Amygdala (tissue), 56 donors: Measurements from ENCODE around the gene MFAP2.
A peak's percentile ranks its signal among the peaks of the same experiment; 100 is the strongest.

Source experiments
- DNase-seq, 56 donors: peaks; one replicate each; lab custom pipeline; 2025; lab: John Stamatoyannopoulos, UW

The MFAP2 gene

GRCh38 chr1:16980473-16981268 lies at the start of gene MFAP2:
Gene MFAP2, minus strand, starts transcription at chr1:16980620. Its CDS starts 2,347 bp downstream, at chr1:16978273.
- DNase-seq = no peak

DNA sequence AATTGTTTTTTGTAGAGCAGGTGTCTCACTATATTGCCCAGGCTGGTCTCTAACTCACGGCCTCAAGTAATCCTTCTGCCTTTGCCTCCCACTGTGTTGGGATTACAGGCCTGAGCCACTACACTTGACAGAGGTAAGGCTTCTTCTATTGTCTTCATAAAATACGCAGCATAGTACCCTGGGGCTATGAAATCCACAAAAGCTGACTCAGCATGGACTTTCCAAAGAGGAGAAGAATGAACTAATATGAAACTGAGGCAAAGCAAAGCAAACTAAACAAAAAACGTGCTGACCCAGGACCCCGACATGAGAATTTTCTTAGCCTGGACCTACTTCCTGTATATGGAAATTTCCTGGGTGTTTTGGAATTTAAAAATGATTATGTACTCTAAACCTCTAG lies 49.8 kb upstream of the MFAP2 start:
- no peak for DNase-seq

DNA sequence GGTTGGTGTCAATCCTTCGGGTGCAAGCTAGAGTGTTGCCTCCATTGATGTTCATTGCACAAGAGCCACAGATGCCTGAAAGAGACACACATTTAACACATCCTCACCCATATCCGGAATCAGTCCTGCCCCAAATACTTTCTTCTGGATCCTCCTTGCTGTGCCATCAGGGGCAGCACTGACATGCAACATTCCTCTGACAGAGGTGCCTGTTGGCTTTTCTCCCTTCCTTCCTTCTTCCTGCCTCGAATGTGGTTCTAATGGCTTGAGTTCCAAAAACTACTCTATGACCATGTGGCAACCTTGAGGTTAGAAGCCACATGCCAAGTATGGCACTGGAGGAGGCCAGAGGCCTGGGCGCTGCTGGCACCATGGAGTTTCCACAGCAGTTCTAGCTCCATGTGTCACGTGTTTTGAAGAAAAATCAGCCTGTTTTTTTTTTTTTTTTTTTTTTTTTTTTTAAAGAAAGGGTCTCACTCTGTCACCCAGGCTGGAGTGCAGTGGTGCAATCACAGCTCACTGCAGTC lies 48.3 kb upstream of the MFAP2 start:
- no peak for DNase-seq

- DNase-seq = no peak
These were observed 47.5 kb upstream of the MFAP2 start for GRCh38 chr1:17027900-17028299.

DNA sequence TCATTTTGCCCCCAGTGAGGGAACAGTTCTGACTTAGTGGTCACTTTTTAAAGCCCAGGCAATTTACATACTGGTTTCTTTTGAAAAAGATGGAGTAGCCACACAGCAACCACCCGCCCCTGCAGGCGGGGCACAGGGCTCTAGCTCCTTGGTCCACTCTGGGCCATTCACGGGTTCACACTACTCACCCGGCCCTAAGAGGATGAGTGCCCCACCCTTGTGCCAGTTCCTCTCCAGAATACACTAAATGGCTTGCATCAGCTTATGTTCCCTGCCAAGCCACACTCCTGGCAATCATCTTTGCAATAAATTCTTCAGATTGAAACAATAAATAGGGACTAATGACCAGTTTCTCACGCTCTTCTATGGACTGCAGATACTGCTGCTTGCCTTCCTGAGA lies 47.0 kb upstream of the MFAP2 start:
- DNase-seq = no peak

DNA sequence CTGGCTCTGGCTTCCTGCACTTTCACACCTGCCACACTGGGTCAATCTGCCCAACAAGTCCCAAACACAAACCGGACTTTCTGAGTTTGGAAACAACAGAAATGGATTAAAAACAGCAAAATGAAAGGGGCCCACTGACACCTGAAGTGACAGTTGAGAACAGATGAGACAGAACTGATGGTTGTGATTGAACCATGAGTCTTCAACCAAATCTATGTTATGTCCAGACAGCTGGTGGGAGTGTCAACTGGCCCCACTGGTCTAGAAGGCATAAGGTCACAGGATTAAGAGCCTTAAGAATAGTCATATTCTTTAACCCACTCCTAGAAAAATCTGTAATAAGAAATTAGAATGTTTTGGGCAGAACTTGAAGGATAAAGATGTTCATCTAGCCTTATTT lies 44.3 kb upstream of the MFAP2 start:
- no peak for DNase-seq

DNA sequence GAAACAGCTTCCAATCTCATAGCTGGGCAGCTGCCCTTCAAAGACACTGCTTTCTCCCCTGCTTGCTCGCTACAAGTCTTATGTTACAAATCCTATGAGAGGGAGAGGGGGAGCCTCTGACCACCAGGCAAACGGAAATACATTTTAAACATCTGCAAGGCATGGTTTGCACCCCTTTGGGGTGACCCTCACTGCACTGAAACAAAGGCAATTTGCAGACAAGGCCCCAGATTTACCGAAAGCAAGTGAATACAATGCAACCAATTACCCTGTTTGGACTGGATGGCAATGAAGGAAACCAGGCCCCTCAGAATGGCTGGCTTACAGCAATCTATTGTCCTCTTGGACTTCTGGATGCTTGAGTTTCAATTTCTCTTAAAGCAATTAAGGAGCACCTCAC lies 43.2 kb upstream of the MFAP2 start:
- DNase-seq = no peak

DNA sequence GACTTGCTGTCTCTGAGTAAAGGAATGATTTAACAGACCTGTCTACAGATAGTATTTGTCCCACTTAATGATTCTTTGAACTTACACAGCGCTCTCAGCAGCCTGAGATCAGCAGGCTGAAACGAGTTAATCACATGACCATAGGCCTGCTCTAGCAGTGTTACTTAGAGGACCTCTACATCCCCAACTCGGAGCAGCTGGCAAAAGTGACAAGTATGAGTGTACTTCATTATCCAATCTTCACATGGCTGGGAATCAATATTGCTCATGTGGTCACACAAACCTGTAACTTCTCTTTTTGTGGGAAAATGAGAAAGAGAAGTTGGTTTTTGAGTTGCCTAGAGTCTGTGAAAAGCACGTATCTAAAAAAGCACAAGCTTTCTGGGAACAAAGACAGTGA lies 42.7 kb upstream of the MFAP2 start:
- DNase-seq = no peak

DNA sequence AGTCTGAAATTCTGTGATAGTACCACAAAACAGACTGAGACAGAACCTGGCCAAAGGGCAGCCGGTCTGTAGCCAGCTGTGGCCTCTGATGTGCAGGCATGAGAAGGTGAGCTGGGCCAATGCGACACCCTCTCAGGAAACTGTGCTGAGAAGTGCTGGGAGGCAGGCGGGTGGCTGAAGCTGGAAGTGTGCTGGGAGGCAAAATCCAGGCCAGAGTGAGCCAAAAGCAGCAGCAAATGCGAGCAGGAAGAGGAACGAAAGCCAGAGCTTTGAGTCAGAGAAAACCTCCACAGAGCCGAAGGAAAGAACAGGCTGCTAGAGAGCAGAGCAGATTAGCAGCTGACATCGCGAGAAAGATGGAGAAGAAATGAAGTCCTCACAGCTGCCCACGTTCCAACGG lies 41.5 kb upstream of the MFAP2 start:
- DNase-seq = no peak

DNA sequence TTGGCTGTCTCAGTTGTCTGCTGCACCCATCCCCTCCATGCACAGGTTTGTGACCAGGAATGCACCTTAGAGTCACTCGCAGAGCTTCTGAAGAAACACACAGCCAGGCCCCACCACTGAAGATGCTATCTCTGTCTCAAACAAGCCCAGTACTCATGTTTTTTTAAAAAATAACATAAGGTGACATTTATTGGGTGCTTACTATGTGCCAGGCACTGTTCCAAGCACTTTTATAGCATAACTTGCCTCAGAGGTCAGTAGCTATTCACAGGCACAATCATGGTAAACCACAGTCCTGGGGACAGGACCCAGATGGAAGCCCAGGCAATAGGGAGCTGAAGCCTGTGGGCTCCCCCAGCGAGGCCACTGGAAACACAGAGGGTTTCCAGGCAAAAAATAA lies 40.1 kb upstream of the MFAP2 start:
- no peak for DNase-seq

GRCh38 chr1:17018849-17019248 lies 38.4 kb upstream of the MFAP2 start:
- DNase-seq = no peak

- no peak for DNase-seq
These were observed 37.0 kb upstream of the MFAP2 start for GRCh38 chr1:17017435-17017834.

- DNase-seq = no peak
These were observed 35.9 kb upstream of the MFAP2 start for GRCh38 chr1:17016317-17016661.

GRCh38 chr1:17014671-17015567 lies 34.5 kb upstream of the MFAP2 start:
- DNase-seq = no peak

DNA sequence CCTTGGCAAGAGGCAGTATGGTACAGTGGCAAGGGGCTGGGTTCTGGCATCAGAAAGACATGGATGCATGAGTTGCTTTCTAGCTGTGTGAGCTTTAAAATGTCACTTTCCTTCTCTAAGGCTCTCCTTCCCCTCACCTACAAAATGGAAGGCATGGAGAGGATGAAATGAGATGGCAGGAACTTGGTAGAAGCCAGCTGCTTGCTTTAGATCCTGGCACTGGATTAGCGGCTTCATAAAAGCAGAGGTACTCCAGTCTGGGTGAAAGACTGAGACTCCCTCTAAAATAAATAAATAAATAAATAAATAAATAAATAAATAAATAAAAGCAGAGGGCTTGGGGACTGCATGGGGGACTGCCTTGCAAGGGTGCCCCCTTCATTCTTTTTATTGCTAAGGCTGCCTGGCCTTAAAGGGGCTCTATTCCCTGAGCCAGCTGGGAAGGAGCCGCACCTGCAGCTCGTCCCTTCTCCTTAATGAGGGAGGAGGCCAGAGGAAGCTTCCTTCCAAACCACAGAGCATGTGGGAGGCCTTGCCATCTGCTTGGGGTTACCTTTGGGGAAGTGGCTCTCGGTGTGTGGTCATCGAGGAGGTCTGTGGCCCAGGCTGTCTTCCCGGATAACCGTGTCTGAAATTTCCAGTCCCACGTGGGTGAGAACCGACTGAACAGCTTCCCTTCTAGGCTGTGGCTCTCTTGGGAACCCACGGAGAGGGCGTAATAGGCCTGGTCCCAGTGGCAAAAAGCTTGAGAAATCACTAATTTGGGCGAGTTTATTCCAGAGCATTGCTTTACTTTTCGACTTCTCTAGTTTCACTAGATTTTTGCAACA lies 33.3 kb upstream of the MFAP2 start:
- peak in 2 of 56 donors; percentile 11 to 17 for DNase-seq

DNA sequence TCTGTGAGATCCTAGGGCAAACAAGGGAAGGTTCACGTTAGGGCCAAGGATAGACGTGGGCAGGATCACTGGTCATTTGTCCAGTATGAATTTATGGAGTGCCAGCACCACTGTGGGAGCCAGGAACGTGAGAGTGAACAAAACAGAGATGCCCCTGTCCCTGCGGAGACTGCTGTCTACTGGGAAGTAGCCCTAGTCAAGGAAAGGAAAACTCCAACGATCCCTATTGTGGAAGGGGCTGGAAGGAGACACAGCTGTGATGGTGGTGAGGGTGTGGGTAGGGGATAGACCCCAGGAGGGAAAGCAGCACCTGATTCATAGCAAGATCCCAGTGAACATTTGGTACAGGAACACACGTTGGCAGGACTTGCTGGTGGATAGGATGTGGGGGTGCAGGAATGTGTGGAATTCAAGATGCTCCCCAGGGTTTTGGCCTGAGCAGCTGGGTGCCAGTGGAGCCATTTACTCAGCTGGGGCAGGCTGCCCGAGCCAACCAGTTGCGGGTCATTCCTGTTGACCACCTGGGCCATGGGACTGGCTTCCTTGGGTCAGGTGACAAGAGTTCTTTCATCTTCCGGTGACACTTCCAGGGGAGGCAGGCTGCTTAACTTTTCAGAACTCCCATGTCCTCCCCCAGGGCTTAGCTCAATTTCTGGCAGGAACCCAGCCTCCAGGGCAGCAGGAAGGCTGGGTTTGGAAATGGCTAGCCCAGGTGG lies 32.5 kb upstream of the MFAP2 start:
- DNase-seq = no peak

DNA sequence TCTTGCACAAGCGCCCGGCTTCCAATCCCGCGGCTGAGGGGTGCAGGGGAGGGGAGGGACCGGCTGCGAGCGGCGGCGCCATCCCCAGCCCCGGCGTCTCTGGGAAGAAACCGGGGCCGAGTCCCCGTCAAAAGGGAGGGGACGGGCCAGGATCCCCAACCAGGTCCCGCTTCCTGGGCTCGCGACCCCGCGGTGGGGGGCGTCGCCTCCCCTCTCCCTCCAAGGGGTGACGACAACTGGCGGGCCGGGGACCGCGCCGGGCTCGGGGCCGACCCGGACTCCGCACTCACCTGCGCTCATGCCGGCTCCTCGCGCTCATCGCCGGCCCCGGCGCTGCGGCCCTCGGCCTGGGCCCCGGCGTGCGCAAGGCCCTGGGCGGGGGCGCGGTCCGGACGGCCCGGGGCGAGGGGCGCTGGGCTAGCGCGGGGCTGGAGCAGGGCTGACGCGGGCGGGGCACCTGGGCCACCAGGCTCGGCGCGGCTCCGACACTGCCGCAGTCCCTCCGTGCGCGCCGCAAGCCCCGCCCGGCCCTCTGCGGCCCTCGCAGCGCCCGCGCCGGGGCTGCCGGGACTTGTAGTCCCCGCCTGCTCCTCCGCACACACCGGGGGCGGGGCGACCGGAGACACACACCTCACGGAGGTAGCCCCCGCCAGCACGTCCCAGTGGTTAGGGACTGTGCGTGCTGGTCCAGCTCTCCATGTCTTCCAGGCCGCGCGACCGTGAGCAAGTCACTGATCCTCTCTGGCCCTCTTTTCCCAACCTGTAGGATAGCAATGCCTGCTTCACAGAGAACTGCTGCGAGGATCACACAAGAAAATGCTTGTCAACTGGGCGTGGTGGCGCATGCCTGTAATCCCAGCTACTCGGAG lies 31.3 kb upstream of the MFAP2 start, which contains the start of gene ATP13A2:
Gene ATP13A2 (minus strand): TSS at position 490 of the 869 bp plus-strand sequence. CDS start 190 bp downstream, at position 300.
- DNase-seq = peak in 54 of 56 donors; percentile 7 to 89 (median 62)

- peak in 2 of 56 donors; percentile 33 to 38 for DNase-seq
These were observed 30.6 kb upstream of the MFAP2 start for GRCh38 chr1:17011092-17011438.

- DNase-seq = no peak
These were observed 29.3 kb upstream of the MFAP2 start for GRCh38 chr1:17009706-17010105.
